Measurements from ENCODE around the gene S100A16.
A peak's percentile ranks its signal among the peaks of the same experiment; 100 is the strongest.
"Not testable (repeated sequence)": the region's sequence is repeated elsewhere in the genome, so short reads cannot be mapped to it uniquely, and the experiment has no call there.

S100A16 gene

GRCh38 chr1:153582836-153583235, 30.1 kb downstream of the S100A16 start:
- DNase-seq: not testable (repeated sequence)

- DNase-seq: no peak
Observed at GRCh38 chr1:153578936-153579335, 34.0 kb downstream of the S100A16 start.

GRCh38 chr1:153578490-153578889, 34.4 kb downstream of the S100A16 start:
- DNase-seq: no peak

GRCh38 chr1:153577624-153578051, 35.3 kb downstream of the S100A16 start:
- DNase-seq: no peak

- DNase-seq: no peak
Observed at GRCh38 chr1:153577138-153577537, 35.8 kb downstream of the S100A16 start.

- not testable (repeated sequence) for DNase-seq
Observed at GRCh38 chr1:153575497-153575896, 37.4 kb downstream of the S100A16 start.

GRCh38 chr1:153575081-153575491, 37.9 kb downstream of the S100A16 start:
- not testable (repeated sequence) for DNase-seq

GRCh38 chr1:153573351-153573750, 39.6 kb downstream of the S100A16 start:
- DNase-seq: no peak

- peak; percentile 59 to 66 for DNase-seq
Observed at GRCh38 chr1:153572569-153573015, 40.3 kb downstream of the S100A16 start.

- no peak for DNase-seq
Observed at GRCh38 chr1:153571706-153572105, 41.2 kb downstream of the S100A16 start.

GRCh38 chr1:153570874-153571273, 42.1 kb downstream of the S100A16 start:
- DNase-seq: no peak

- DNase-seq: no peak
Observed at GRCh38 chr1:153569465-153569864, 43.5 kb downstream of the S100A16 start.

- DNase-seq: peak; percentile 83 to 89
Observed at GRCh38 chr1:153568367-153569099, 44.4 kb downstream of the S100A16 start.

- peak; percentile 52 to 53 for DNase-seq
Observed at GRCh38 chr1:153567621-153568366, 45.1 kb downstream of the S100A16 start.

- DNase-seq: peak; percentile 87 to 88
Observed at GRCh38 chr1:153566414-153567371, 46.2 kb downstream of the S100A16 start.

GRCh38 chr1:153565529-153566374, 47.2 kb downstream of the S100A16 start, which contains the start of gene S100A2:
Gene S100A2 (minus strand): TSS chr1:153565844. CDS start chr1:153563877, 1,967 bp downstream.
- peak; percentile 61 to 66 for DNase-seq

GRCh38 chr1:153563991-153564390, 48.9 kb downstream of the S100A16 start:
- DNase-seq: no peak

- no peak for DNase-seq
Observed at GRCh38 chr1:153563483-153563901, 49.4 kb downstream of the S100A16 start.

- DNase-seq: not testable (repeated sequence)
Observed at GRCh38 chr1:153562021-153562420, 50.9 kb downstream of the S100A16 start.

GRCh38 chr1:153561466-153561985, 51.4 kb downstream of the S100A16 start:
- no peak for DNase-seq

- no peak for DNase-seq
Observed at GRCh38 chr1:153560771-153561465, 52.0 kb downstream of the S100A16 start.

Data from stimulated activated CD4-positive, alpha-beta T cell treated with anti-CD3 and anti-CD28 coated beads, Interleukin-2, amount 100 ng/mL, for 24 hours (primary cell).